ENCODE data around the gene HOXC11. TPM values are rescaled to one million over a fixed set of nuclear protein-coding genes. Genes with fewer than 3 reads are reported as not detected.

HOXC11 gene
- total and polyA plus RNA-seq, 2 of the 4 experiments (the other 2 are of a cell fraction), result not detected

DNA sequence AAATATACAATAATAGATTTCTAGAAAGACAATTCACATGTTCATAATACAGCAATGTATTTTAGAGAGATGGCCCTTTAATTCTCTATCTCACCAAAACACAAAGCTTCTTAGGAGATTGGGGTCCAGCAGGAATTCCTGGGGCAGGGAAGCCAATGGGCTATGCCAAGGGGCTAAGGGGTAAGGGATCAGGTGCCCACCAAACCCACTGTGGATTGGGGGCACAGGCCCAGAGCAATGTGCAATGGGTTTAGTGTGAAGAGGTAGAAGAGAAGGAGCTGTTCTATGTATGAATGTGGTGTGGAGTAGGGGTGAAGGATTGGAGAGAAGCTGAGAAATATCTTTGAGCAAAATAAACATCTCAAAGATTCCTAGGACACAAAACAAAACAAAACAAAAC is 31.7 kb upstream of the HOXC11 start:
- Histone ChIP-seq H2AK9ac (replicated peaks; ENCODE audit: low read depth, low read length, poor library complexity) (no peak overlapping the region), H4K8ac (ENCODE audit: low read depth in 2 of 2, low read length in 2 of 2) (no peak overlapping the region), H3K36me3 (ENCODE audit: control insufficient read depth, insufficient read depth, low read length) (no peaks in the 10 kb centered on the region), H2AFZ (replicated peaks; ENCODE audit: low read length, poor library complexity) (no peak overlapping the region), H3K9me1 (ENCODE audit: insufficient read depth, low read length) (no peaks in the 10 kb centered on the region), H3K9me3 (ENCODE audit: control insufficient read depth, insufficient read depth, low read length) (peaks cover 13% of the 10 kb centered on the region), H4K20me1 (ENCODE audit: insufficient read depth, low read length) (no peaks in the 10 kb centered on the region), H4K91ac (ENCODE audit: insufficient read depth, low read depth, low read length) (no peak overlapping the region), H3K18ac (ENCODE audit: low read depth, low read length) (no peak overlapping the region), H3K9ac (ENCODE audit: low read depth, low read length) (no peak overlapping the region), H4K5ac (ENCODE audit: low read depth, low read length) (no peak overlapping the region), H3K56ac (ENCODE audit: extremely low read depth, insufficient read depth, low read length) (no peak overlapping the region), H3K4me2 (ENCODE audit: low read depth, low read length) (no peak overlapping the region), H3K27me3 (ENCODE audit: control insufficient read depth, insufficient read depth, low read length) (peaks cover 88% of the 10 kb centered on the region), H2BK20ac (ENCODE audit: low read depth, low read length) (no peak overlapping the region), H2BK120ac (ENCODE audit: low read depth, low read length) (no peak overlapping the region), H3K27ac (ENCODE audit: insufficient read depth, low read length) (no peak overlapping the region), H2BK15ac (ENCODE audit: low read depth, low read length) (no peak overlapping the region), H2AK5ac (ENCODE audit: low read depth, low read length) (no peak overlapping the region), H3K4ac (ENCODE audit: low read depth, low read length) (no peak overlapping the region), H3K79me1 (ENCODE audit: low read depth in 1 of 2, low read length in 2 of 2) (no peaks in the 10 kb centered on the region), H3K4me3 (ENCODE audit: insufficient read depth, low read depth, low read length) (no peak overlapping the region), H2BK5ac (ENCODE audit: low read depth, low read length, poor library complexity, severe bottlenecking) (no peak overlapping the region), H3K23ac (ENCODE audit: low read depth, low read length) (no peak overlapping the region), H3K14ac (replicated peaks; ENCODE audit: low read depth, low read length) (no peak overlapping the region), H3K4me1 (ENCODE audit: control insufficient read depth, insufficient read depth, low read length) (no peaks in the 10 kb centered on the region)
- ChIA-PET POLR2A (ENCODE audit: unreplicated experiment) (no interaction called here), CTCF (no interaction called here)
- ATAC-seq (ENCODE audit: low read depth) (no peak), DNase-seq (no peak)
- in situ Hi-C loops (cut with MboI; ENCODE audit: low sequenced_read_pairs) (no loop called here), dilution Hi-C loops (cut with HindIII; ENCODE audit: low sequenced_read_pairs, unreplicated experiment) (no loop called here), intact Hi-C loops (cut with micrococcal nuclease) (no loop called here)
- BruUV-seq (replicated peaks), result no TSS peak
- no peak for TF ChIP-seq RFX5 (IDR thresholded peaks at IDR 0.05; ENCODE audit: low read depth, low read length)
